Activated CD4-positive, CD25-positive, alpha-beta regulatory T cell treated with anti-CD3 and anti-CD28 coated beads, Interleukin-2, amount 50 U/mL, for 24 hours (primary cell): ENCODE data around the gene CEBPG.

Experiments
- ATAC-seq, 2 donors: fragments of 150-1000 bp; cut with Tn5 transposase; one replicate each; pipeline ENCODE4 v1.10.0; 2021; ENCODE audit warnings: mild to moderate bottlenecking in 1 of 2, moderate library complexity in 1 of 2

CEBPG gene

DNA sequence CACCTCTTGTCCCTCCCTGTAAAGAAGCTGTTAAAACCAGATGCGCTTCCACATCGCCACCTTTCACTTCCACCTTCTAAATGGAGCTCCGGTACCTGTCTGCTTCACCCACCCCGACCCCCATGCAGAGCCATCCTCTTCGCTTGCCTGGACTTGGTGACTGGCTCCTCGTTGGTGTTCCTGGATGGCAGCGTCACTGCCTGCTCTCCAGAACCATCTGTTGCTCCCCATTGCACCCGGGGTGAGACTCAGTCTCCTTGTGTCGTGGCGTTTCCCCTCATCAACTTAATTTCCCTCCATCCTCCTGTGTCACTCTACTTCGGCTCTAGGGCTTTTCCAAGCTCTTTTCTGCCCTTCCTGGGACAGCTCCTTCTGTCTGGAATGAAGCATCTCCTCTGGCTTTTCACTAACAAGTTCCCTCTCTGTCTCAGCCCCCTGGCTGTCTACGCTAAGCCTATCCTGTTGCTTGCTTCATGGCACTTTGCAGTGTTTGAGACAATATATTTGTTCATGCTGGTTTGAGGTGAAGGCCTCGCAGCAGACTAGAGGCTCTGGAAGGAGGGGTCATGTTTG is 10.3 kb downstream of the CEBPG start:
- no peak for ATAC-seq

- ATAC-seq: no peak
These were observed 11.5 kb downstream of the CEBPG start for GRCh38 chr19:33384983-33385382.

DNA sequence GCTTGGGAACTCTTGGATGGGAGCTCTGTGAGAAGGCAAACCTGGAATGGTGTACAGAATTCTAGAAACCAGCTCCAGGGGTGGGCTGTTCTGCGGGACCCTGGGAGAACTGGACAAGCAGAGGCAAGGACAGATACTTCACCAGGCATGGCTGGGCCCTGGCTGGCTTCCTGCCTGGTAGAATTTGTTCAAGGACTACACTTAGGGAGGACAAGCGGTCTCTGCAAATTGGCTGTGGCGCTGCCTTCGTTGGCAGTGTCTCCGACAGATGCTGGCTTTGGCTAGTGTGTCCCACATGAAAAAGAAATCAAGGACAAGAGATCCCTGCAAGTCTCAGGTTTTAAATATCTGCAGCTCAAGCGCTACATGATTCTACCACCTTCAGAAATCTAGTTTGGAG is 12.4 kb downstream of the CEBPG start:
- ATAC-seq: no peak

- no peak for ATAC-seq
These were observed 12.9 kb downstream of the CEBPG start for GRCh38 chr19:33386361-33386858.

DNA sequence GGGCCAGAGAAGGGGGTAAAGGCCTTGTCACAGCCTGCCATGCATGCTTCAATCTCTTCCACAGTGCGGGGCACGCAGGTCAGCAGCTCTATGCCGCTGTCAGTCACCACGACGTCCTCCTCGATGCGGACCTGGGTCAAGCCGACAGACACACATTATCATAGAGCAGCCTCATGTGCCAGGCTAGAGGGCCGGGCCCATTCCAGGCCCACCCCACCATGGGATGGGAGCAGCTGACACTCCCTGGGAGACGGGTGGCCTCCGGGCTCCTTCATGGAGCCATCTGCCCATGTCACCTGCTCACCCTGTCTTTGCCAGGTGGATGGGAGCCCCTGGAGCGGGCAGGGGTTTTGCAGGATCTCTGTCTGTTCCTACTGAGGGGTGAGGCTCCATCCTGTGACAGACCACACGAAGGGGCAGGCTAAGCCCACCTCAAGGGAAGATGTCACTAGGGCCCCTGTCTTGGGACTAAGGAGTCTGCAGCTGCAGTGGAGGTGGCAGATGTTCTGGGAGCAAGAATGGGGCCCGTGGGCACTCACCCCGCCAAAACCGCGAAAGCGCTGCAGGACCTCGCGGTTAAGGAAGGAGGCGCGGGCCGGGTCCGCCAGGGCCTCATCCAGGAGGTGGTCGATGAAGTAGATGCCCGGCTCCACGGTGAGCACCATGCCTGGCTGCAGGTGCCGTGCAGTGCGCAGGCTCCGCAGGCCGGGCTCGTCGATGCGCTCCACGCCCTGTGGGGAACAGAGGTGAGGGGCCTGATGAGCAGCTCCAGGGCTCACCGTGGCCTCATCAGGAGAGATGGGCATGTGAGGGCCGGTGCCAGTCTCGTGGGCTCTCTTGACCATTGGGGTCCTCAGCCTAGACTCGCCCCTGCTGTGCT is 14.1 kb downstream of the CEBPG start:
- ATAC-seq: no peak

- no peak for ATAC-seq
These were observed 14.8 kb downstream of the CEBPG start for GRCh38 chr19:33388231-33388724.

DNA sequence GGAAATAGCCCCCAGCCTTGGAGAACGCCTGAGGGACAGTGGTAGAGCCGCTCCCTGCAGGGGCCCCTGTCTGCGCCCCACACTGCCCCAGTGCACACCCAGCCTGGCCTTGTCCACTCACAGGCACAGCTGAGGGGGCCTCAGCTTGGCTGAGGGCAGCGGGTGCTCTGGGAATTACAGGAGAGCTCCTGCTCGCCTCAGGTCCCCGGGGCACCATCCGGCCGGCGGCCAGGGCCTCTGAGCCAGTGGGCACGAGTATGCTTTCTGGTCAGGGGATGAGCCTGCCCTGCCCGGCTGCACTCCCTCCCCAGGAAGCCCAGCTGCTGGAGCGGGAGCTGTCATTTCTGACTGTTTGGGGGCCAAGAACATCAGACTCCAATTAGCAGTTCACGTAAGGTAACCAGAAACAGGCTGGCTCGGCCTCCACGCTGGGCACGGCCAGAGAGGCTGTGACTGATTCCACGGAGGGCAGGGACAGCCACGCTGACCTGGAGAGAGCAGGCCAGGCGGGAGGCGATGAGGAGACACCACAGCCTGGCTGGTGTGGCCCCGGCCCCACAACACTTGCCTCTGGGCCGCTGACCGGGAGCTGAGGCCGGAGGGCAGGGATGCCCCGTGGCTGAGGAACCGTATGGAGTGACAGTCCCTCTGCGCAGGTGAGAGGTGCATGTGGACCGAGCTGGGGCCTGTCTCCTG is 15.4 kb downstream of the CEBPG start:
- ATAC-seq: no peak

DNA sequence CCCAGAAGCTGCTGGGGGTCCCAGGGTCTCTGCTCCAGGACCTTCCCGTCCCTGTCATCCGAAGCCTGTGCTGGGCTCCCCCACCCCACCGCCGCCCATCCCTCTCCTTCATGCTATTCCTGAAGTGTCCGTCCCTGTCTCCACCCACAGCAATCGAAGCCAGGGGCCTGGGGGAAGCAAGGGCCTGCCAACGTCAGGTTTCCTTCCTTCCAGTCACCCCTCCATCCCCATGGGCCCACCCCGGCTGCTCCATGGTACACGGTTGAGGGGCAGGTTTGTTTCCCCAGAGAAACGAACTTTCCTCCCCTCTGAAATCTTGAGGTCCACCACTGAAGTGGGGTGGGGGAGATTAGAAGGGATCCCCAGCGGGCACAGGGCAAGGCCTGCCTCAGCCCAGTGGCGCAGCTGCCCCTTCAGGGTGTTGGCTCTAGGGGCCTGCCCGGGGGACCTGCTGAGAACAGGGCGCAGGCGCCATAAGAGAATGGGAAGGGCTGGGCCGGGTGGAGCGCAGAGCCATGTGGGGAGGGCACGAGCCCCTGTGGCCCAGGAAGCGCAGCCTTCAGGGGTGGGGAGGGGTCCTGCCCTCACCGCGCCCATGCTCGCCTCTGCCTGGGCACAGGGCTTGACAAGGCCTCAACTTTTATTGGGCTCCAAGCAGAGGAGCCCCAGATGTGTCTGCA is 16.1 kb downstream of the CEBPG start:
- ATAC-seq: no peak

DNA sequence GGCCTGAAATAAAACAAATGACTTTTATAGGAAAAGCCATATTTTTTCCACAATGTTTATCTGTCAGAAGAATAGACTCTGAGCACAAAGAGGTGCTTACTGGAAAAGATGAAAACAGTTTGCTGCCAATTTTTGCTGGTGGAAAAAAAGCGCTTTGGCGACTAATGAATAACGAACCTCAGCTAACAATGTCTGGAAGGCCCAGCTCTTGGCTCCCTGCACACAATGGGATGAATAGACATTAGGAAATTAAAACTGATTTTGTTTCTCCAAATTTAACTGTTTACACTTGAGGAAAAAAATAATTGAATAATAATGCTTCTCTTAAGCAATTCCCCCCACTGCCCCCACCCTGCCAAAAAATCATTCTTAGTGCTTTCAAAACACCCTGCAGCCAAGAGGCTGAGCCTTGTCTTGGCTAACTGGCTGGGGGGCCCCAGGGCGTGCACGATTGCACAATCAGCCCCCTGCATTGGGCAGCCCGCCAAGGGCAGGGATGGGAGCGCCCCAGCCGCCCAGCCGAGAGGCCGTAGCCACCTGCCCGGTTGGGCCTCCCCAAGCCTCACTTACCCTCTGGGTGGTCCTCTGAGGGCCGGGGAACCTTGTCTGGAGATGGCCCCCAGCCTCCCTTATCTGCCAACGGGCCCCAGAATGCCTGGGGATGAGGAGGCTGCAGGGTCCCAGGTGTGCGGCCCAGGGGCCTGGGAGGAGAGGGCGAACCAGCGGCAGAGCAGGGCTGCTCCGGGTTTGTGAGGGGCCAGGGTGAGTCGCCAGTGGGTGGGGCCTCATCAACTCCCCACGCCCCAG is 16.8 kb downstream of the CEBPG start:
- no peak for ATAC-seq

DNA sequence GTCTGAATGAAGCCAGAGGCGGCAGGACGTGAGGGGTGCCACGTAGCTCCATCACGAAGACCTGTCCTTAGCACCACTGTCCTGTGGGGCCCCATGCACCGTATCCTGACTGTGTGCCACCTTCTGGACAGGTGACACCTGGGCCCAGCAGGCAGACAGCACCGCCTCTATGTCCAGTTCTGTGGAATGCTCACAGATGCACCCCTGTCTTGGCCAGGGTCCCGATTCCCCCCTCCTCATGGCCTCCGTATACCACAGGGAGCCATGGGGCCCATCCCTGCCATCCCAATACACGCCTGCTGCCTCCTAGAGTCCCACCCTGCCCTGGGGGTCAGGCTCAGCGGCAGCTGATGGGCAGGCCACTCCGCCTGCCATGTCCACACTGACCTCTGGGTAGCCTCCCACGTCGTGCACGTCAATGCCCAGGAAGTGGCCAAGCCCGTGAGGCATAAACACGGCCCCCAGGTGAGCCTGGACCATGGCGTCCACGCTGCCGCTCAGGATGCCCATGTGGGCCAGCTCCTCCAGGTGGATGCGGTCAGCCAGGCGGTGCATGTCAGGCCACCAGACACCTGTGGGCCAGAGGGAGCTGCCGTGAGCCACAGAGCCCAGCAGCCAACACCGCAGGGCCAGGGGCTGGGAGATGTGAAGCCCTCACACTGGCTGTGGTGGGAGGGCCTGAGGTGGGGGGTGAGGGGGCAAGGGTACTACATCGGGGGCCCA is 17.6 kb downstream of the CEBPG start:
- no peak for ATAC-seq

DNA sequence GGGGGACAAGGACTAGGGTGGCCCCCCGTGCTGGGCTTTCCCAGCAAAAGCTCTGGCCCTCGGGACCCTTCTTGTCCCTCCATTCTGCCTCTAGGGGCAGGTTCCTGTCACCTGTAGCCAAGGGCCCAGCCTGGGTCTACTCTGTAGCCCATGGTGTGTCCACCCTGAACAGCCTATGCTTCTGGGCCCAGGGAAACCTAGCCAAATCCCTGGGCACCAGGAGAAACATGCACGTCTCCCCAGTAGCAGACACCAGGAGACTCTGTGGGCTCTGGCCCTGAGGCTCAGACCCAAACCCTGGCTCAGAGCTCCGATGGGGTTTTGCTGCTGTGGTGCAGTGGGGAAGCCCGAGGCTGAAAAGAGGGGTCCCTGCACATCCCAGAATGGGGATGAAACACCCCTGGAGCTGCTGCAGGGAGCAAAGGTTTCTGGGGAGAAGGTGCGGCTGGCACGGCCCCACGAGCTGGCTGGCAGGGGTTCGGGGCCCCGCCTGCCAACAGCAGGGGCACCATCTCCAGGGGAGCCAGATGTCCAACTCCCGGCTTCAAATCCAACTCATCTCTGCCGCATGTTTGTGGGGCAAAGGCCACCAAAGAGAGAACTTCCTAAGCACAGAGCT is 18.2 kb downstream of the CEBPG start:
- no peak for ATAC-seq

DNA sequence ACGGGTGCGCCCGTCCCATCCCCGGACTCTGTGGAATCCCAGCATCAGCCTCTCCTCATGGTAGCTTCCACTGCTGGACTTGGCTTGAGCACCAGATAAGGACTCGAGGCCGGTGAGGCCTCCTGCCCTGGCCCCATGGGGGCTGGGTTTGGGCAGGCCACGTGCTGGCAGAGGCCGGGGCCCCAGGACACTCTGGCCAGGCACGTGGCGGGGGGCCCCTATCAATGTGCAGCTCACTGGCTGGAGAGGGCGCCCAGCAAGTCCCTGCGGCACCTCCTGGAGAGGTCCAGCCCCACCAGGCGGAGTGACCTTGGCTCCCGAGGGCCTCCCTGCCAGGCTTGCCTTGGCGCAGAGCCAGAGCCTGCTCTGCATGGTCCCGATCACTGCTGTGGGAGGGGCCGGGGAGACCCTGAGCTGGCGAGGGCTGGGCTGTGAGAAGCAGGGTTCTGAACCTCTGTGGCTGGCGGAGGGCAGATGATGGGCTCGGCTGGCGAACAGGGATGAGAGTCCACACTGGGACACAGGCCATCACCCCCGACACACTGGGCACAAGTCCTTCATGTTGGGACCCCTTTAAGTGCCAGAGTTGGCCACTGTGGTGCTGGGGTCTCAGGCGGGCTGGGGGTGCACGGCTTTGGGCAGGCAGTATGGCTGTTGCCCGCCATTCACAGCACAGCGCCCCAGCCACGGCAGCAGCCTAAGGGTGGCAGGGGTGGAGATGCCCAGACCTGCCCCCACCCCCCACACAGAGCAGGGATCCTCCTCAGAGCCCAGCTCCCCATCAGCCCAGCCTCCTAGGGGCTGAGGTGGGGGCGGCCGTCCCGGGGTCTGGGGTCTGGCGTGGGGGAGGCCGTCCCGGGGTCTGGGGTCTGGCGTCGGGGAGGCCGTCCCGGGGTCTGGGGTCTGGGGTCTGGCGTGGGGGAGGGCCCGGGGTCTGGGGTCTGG is 19.1 kb downstream of the CEBPG start:
- ATAC-seq: no peak

- no peak for ATAC-seq
These were observed 19.9 kb downstream of the CEBPG start for GRCh38 chr19:33393286-33394005.

- no peak for ATAC-seq
These were observed 20.7 kb downstream of the CEBPG start for GRCh38 chr19:33394006-33394722.

DNA sequence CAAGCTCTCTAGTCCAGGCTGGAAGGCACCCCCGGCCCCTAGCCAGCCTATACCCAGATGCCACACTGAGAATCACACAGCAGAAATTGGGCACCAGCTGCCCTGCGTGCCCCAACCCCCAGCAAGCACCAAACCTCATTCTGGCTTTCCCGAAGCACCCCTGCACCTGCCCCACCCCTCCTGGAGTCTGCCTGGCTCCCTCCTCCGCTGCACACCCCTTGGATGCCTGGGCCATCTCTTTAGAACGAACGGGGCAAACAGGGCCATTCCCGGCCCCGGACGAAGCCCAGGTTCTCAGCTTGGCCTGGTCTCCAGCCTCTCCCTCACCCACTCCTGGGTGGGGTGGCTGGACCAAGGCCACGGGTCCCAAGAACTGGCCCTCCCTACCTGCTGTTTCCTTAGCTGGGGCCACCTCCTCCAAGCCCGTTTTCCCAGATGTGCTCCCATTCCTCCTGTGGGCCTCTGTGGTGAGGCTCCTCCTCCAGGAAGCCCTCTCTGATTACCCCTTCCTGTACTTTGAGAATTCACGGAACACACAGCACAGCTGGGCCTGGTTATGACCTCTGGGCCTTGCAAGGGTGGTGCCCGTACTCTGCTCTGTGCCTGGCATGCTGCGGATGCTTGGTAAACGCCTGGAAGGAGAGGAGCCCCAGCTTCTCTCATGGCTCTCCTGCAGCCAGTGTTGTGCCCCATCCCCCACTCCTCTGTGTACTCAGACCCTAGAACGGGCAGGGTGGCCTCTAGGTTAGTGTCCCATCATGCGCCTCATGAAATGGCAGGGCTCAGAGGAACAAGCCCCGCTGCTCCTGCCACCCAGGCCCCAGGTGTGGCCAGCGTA is 21.4 kb downstream of the CEBPG start:
- no peak for ATAC-seq

GRCh38 chr19:33395561-33396550 is 22.3 kb downstream of the CEBPG start:
- ATAC-seq: no peak
